MM.1S (cell line): ENCODE results near the gene BCAS3.

Source experiments
- DNase-seq: peaks from one replicate; pipeline ENCODE4 v3.0.0-alpha.2; 2015
- H2AFZ ChIP-seq: fragments of 300-600 bp; sonication (generic); 2 replicates; pipeline ENCODE4 v1.6.0; 2016; ENCODE audit warnings: antibody characterized with exemption, low read length
- H3F3A ChIP-seq: fragments of 300-600 bp; sonication (generic); 2 replicates; pipeline ENCODE4 v1.6.1; 2016; ENCODE audit warnings: mild to moderate bottlenecking, antibody characterized with exemption, low read length, moderate library complexity, mixed read lengths; ENCODE audit not compliant: insufficient read depth
- H3K27ac ChIP-seq: fragments of 300-600 bp; sonication (generic); 2 replicates; pipeline ENCODE4 v1.5.1; 2016; ENCODE audit warnings: mild to moderate bottlenecking, low read length
- H3K27me3 ChIP-seq: fragments of 300-600 bp; sonication (generic); replicated peaks from 2 replicates; pipeline ENCODE4 v1.6.0; 2016; ENCODE audit warnings: low read length; ENCODE audit not compliant: insufficient read depth
- H3K36me3 ChIP-seq: fragments of 300-600 bp; sonication (generic); replicated peaks from 2 replicates; pipeline ENCODE4 v1.6.1; 2016; ENCODE audit warnings: mild to moderate bottlenecking, low read length, mixed read lengths; ENCODE audit not compliant: insufficient read depth
- H3K4me1 ChIP-seq: fragments of 300-600 bp; sonication (generic); 2 replicates; pipeline ENCODE4 v1.6.1; 2016; ENCODE audit warnings: low read length, mixed read lengths
- H3K4me2 ChIP-seq: fragments of 300-600 bp; sonication (generic); 2 replicates; pipeline ENCODE4 v1.6.0; 2016; ENCODE audit warnings: low read depth, low read length
- H3K4me3 ChIP-seq: fragments of 300-600 bp; sonication (generic); 2 replicates; pipeline ENCODE4 v1.5.1; 2016; ENCODE audit warnings: low read length, mixed read lengths
- H3K79me2 ChIP-seq: fragments of 300-600 bp; sonication (generic); 2 replicates; pipeline ENCODE4 v1.6.1; 2016; ENCODE audit warnings: mixed run types, low read length, mixed read lengths
- H3K9ac ChIP-seq: fragments of 300-600 bp; sonication (generic); 2 replicates; pipeline ENCODE4 v1.6.1; 2016; ENCODE audit warnings: low read length, mixed read lengths
- H3K9me2 ChIP-seq: fragments of 300-600 bp; sonication (generic); replicated peaks from 2 replicates; pipeline ENCODE4 v1.6.1; 2016; ENCODE audit warnings: mild to moderate bottlenecking, low read length, mixed read lengths; ENCODE audit not compliant: insufficient read depth
- H3K9me3 ChIP-seq: fragments of 300-600 bp; sonication (generic); replicated peaks from 2 replicates; pipeline ENCODE4 v1.6.1; 2016; ENCODE audit warnings: mild to moderate bottlenecking, low read length, mixed read lengths; ENCODE audit not compliant: insufficient read depth
- H4K20me1 ChIP-seq: fragments of 300-600 bp; sonication (generic); 2 replicates; pipeline ENCODE4 v1.6.1; 2016; ENCODE audit warnings: mild to moderate bottlenecking, low read length, moderate library complexity, mixed read lengths; ENCODE audit not compliant: insufficient read depth
- EZH2 ChIP-seq: fragments of 300-600 bp; sonication (generic); optimal IDR thresholded peaks from 2 replicates; pipeline ENCODE3; 2017; ENCODE audit warnings: low read depth, mild to moderate bottlenecking, antibody characterized with exemption, low read length, mixed read lengths
- EZH2phosphoT487 ChIP-seq: fragments of 300-600 bp; sonication (generic); IDR thresholded peaks from 2 replicates; pipeline ENCODE4 v1.6.1; 2018; ENCODE audit warnings: antibody characterized with exemption, low read length
- TF ChIP-seq, protein P1 (sequence below): fragments of 300-600 bp; sonication (generic); IDR thresholded peaks from 2 replicates; pipeline ENCODE4 v1.5.1; 2016; ENCODE audit warnings: antibody characterized with exemption, low read length, mixed read lengths

The BCAS3 gene

DNA sequence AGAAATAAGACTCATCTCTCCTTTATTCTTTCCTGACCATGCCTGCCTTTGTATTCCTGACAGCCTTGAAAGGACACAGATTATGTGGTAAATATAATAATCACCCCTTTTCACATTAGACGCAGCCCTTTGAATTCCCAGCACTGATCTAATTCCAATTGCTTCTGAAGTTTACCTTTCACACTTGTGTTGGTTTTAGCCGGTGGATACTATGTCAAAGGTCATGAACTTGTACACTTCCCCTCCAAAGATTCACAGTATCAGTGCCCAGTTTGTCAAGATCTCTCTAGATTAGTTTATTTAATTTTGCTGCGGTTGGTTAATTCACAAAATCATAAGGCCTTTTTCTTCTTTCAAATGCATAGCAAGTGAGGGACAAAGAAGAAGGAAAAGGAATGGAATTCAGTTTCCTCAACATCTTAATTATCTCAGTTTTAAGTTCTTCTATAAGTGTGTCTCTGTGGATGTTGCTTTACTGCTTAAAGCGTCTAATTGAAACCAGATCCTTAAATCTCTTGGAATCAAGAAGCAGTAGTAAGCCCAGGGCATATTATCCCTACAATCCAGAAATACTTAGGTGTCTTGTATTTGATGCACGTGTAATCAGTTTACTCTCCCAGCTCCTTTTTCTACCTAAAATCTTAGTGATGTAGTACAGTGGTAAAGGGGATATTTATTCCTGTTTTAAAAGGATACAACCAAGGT lies 547.7 kb downstream of the BCAS3 start:
- no peaks in the 10 kb centered on the region for H3K9me3 ChIP-seq
- no peak overlapping the region for H3K4me3 ChIP-seq

DNA sequence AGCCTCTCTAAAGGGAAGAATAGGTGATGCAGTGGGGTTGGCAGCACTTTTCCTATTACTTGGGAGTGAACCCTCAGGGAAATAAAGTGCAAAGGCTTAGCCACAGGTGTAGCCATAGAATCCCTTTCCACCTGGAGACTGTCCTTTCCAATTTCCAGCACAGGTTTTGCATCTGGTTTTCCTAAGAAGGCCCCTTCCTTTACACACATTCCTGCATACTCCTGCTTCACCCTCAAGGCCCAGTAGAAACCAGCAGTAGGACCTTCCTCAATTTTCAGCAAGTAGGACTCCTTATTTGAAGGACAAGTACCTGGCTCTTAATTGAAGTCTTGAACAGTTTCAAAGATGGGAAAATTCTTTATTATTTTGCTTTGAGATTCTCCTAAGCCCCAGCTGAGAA lies 550.2 kb downstream of the BCAS3 start:
- H3K9me2 ChIP-seq = no peaks in the 10 kb centered on the region

More for the DNA sequence above, 547.7 kb downstream of the BCAS3 start:
- Histone ChIP-seq H3K9ac (no peak overlapping the region), H3K79me2 (no peaks in the 10 kb centered on the region), H3K36me3 (no peaks in the 10 kb centered on the region), H3K4me2 (no peak overlapping the region), H3K4me1 (peaks cover 20% of the 10 kb centered on the region), H2AFZ (no peak overlapping the region), H3K27me3 (no peaks in the 10 kb centered on the region), H3K9me2 (no peaks in the 10 kb centered on the region), H3F3A (peaks cover 5% of the 10 kb centered on the region), H3K27ac (no peak overlapping the region), H4K20me1 (no peaks in the 10 kb centered on the region)
- TF ChIP-seq EZH2phosphoT487 (no peak), EZH2 (no peak)
- TF ChIP-seq, protein P1, sequence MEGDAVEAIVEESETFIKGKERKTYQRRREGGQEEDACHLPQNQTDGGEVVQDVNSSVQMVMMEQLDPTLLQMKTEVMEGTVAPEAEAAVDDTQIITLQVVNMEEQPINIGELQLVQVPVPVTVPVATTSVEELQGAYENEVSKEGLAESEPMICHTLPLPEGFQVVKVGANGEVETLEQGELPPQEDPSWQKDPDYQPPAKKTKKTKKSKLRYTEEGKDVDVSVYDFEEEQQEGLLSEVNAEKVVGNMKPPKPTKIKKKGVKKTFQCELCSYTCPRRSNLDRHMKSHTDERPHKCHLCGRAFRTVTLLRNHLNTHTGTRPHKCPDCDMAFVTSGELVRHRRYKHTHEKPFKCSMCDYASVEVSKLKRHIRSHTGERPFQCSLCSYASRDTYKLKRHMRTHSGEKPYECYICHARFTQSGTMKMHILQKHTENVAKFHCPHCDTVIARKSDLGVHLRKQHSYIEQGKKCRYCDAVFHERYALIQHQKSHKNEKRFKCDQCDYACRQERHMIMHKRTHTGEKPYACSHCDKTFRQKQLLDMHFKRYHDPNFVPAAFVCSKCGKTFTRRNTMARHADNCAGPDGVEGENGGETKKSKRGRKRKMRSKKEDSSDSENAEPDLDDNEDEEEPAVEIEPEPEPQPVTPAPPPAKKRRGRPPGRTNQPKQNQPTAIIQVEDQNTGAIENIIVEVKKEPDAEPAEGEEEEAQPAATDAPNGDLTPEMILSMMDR = no peak
- no peak for DNase-seq

DNA sequence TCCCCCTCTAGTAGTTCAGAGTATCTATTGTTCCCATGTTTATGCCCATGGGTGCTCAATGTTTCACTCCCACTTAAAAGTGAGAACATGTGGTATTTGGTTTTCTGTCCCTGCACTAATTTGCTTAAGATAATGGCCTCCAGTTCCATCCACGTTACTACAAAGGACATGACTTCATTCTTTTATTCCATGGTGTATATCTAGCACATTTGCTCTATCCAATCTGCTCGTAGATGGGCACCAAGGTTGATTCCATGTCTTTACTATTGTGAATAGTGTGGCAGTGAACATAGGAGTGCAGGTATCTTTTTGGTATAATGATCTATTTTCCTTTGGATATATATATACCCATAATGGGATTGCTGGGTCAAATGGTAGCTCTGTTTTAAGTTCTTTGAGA lies 552.8 kb downstream of the BCAS3 start:
- DNase-seq = no peak
- H3K36me3 ChIP-seq = no peaks in the 10 kb centered on the region
- H3K4me2 ChIP-seq = no peak overlapping the region
- H3K27ac ChIP-seq = no peak overlapping the region
- H4K20me1 ChIP-seq = no peaks in the 10 kb centered on the region
- H2AFZ ChIP-seq = no peak overlapping the region
- peaks cover 13% of the 10 kb centered on the region for H3K4me1 ChIP-seq
- H3K9me3 ChIP-seq = no peaks in the 10 kb centered on the region
- H3K4me3 ChIP-seq = no peak overlapping the region
- no peaks in the 10 kb centered on the region for H3K27me3 ChIP-seq
- TF ChIP-seq, protein P1 = no peak
- TF ChIP-seq EZH2phosphoT487 (no peak), EZH2 (no peak)
- no peak overlapping the region for H3K9ac ChIP-seq
- no peaks in the 10 kb centered on the region for H3K79me2 ChIP-seq
- no peaks in the 10 kb centered on the region for H3F3A ChIP-seq
- H3K9me2 ChIP-seq = no peaks in the 10 kb centered on the region

More for the DNA sequence above, 550.2 kb downstream of the BCAS3 start:
- H3K9ac ChIP-seq = no peak overlapping the region
- no peak for DNase-seq
- peaks cover 14% of the 10 kb centered on the region for H3K4me1 ChIP-seq
- H3K79me2 ChIP-seq = no peaks in the 10 kb centered on the region
- no peaks in the 10 kb centered on the region for H3K36me3 ChIP-seq
- H3K9me3 ChIP-seq = no peaks in the 10 kb centered on the region
- no peak overlapping the region for H2AFZ ChIP-seq
- no peaks in the 10 kb centered on the region for H4K20me1 ChIP-seq
- no peak overlapping the region for H3K4me2 ChIP-seq
- no peak overlapping the region for H3K27ac ChIP-seq
- H3K27me3 ChIP-seq = no peaks in the 10 kb centered on the region
- no peaks in the 10 kb centered on the region for H3F3A ChIP-seq
- no peak overlapping the region for H3K4me3 ChIP-seq
- TF ChIP-seq, protein P1 = no peak
- TF ChIP-seq EZH2 = no peak
- no peak for TF ChIP-seq EZH2phosphoT487
